ENCODE measurements around the gene KYAT1. TPM values are rescaled to one million over a fixed set of nuclear protein-coding genes. Genes with fewer than 3 reads are reported as not detected.

Gene KYAT1
- total and polyA plus RNA-seq, 2 of the 8 experiments (the other 6 are each of a cell fraction or from before 2014, with no cell fraction given), result 30.4 to 42.2 TPM

DNA sequence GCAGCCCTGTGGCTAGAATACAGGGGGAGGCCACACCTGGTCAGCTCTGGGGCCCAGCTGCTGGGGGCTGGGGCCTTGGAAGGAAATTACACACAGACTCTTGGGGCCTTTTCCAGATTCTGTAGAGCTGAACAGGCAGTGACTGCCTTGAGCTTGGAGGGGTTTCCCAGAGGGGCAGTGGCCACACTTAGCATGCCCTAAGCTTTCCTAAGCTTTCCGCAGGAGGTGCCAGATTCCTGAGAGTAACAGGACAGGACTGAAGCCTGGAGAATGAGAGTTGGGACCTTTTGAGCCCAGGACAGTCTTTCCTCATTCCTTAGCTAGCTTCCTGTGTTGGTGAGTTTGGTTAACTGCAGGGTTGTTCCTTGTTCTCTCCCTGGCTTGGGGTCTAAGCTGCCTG, 93.3 kb downstream of the KYAT1 start (continued):
- TF ChIP-seq SIRT6 (IDR thresholded peaks at IDR 0.05; ENCODE audit: low read length) (no peak), PHF8 (conservative IDR thresholded peaks at IDR 0.05; ENCODE audit: low read depth, low read length) (no peak), SP1 (IDR thresholded peaks at IDR 0.05; ENCODE audit: low read depth, low read length) (no peak), RNF2 (IDR thresholded peaks at IDR 0.05; ENCODE audit: borderline replicate concordance, low read depth, low read length, missing control alignments, poor library complexity, severe bottlenecking) (no peak)

Measured in H1 (cell line).